OCI-LY1 (cell line): ENCODE measurements around the gene CELA2B.
"Not testable (repeated sequence)": the region's sequence is repeated elsewhere in the genome, so short reads cannot be mapped to it uniquely, and the experiment has no call there.

Source experiments
- EZH2 ChIP-seq: fragments of 200-600 bp; sonication (generic), shearing (Covaris generic); IDR thresholded peaks from 2 replicates; pipeline ENCODE4 v1.8.0; 2017; ENCODE audit warnings: borderline replicate concordance, mixed run types, mild to moderate bottlenecking, antibody characterized with exemption, low read length, moderate library complexity, mixed read lengths
- TF ChIP-seq, protein P1 (sequence below): fragments of 200-600 bp; sonication (generic), shearing (Covaris generic); IDR thresholded peaks from 2 replicates; pipeline ENCODE4 v1.5.1; 2017; ENCODE audit warnings: mild to moderate bottlenecking, antibody characterized with exemption, low read length, moderate library complexity, mixed read lengths

GRCh38 chr1:15482455-15482854 is 6.6 kb downstream of the CELA2B start:
- TF ChIP-seq, protein P1, sequence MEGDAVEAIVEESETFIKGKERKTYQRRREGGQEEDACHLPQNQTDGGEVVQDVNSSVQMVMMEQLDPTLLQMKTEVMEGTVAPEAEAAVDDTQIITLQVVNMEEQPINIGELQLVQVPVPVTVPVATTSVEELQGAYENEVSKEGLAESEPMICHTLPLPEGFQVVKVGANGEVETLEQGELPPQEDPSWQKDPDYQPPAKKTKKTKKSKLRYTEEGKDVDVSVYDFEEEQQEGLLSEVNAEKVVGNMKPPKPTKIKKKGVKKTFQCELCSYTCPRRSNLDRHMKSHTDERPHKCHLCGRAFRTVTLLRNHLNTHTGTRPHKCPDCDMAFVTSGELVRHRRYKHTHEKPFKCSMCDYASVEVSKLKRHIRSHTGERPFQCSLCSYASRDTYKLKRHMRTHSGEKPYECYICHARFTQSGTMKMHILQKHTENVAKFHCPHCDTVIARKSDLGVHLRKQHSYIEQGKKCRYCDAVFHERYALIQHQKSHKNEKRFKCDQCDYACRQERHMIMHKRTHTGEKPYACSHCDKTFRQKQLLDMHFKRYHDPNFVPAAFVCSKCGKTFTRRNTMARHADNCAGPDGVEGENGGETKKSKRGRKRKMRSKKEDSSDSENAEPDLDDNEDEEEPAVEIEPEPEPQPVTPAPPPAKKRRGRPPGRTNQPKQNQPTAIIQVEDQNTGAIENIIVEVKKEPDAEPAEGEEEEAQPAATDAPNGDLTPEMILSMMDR = not testable (repeated sequence)
- TF ChIP-seq EZH2 = not testable (repeated sequence)
